ENCODE results near the gene ZNF311.

DNA sequence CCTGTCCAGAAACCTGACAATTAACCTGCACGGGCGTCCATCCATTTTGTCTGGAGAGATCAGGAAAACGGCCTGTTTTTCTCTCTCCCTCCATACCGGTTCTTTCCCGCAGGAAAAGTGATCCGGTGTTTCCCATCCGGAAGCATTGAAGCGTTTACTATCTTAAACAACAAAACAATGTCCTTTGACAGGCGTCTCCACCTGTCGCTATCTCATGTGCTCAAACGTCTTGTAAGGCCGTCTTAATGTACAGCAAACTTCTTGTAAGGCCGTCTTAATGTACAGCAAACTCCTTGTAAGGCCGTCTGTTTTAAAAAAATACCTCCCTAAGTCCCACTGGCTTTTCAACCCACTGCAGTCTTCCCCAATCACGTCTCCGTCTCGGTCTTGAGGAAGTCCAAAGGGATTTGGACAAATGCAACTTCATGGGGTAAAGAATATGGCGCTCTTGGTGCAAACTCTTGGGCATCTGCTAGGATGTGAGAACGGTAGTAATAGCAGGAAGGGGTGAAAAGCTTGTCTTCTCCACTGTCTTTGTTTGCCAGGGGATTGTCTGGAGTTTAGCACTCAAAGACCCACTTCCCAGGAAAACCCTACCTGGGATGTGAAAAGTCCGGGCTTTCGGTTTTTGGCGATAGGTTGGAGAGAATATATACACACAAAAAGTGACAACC, 51.4 kb downstream of the ZNF311 start:
- TF ChIP-seq ZFX (CRISPR knock-in tag; IDR thresholded peaks at IDR 0.05): peak; percentile 44; the same call in 1 of the 2 replicates
- peak; percentile 2; the same call in 1 of the 2 replicates for TF ChIP-seq SP1 (CRISPR knock-in tag; IDR thresholded peaks at IDR 0.05)
- no peak for TF ChIP-seq KAT7 (CRISPR knock-in tag; IDR thresholded peaks at IDR 0.05; ENCODE audit: borderline replicate concordance)
- no peak for TF ChIP-seq KLF13 (tag; IDR thresholded peaks at IDR 0.05; ENCODE audit: borderline replicate concordance, low read depth)
- no peak for TF ChIP-seq ZNF384 (IDR thresholded peaks at IDR 0.05; ENCODE audit: low read depth, low read length)
- TF ChIP-seq, protein P1, sequence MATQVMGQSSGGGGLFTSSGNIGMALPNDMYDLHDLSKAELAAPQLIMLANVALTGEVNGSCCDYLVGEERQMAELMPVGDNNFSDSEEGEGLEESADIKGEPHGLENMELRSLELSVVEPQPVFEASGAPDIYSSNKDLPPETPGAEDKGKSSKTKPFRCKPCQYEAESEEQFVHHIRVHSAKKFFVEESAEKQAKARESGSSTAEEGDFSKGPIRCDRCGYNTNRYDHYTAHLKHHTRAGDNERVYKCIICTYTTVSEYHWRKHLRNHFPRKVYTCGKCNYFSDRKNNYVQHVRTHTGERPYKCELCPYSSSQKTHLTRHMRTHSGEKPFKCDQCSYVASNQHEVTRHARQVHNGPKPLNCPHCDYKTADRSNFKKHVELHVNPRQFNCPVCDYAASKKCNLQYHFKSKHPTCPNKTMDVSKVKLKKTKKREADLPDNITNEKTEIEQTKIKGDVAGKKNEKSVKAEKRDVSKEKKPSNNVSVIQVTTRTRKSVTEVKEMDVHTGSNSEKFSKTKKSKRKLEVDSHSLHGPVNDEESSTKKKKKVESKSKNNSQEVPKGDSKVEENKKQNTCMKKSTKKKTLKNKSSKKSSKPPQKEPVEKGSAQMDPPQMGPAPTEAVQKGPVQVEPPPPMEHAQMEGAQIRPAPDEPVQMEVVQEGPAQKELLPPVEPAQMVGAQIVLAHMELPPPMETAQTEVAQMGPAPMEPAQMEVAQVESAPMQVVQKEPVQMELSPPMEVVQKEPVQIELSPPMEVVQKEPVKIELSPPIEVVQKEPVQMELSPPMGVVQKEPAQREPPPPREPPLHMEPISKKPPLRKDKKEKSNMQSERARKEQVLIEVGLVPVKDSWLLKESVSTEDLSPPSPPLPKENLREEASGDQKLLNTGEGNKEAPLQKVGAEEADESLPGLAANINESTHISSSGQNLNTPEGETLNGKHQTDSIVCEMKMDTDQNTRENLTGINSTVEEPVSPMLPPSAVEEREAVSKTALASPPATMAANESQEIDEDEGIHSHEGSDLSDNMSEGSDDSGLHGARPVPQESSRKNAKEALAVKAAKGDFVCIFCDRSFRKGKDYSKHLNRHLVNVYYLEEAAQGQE (IDR thresholded peaks at IDR 0.05; ENCODE audit: borderline replicate concordance): no peak
- TF ChIP-seq, protein P1 (CRISPR knock-in tag; IDR thresholded peaks at IDR 0.05; ENCODE audit: low read depth): no peak
- TF ChIP-seq SMC3 (conservative IDR thresholded peaks at IDR 0.05; ENCODE audit: insufficient read depth, low read depth, low read length): no peak
- TF ChIP-seq MTA2 (IDR thresholded peaks at IDR 0.05; ENCODE audit: low read depth): no peak
